Neural progenitor cell (in vitro differentiated cells): ENCODE results near the gene FXYD4. TPM values are rescaled to one million over a fixed set of nuclear protein-coding genes. Genes with fewer than 3 reads are reported as not detected.

Experiments
- DNase-seq: peaks from one replicate; pipeline ENCODE4 v3.0.0-alpha.2; 2016; ENCODE audit warnings: low spot score
- H2AFZ ChIP-seq: fragments of 200-600 bp; sonication (generic); replicated peaks from 2 replicates; pipeline ENCODE4 v1.6.1; 2016; ENCODE audit warnings: antibody characterized with exemption
- H3F3A ChIP-seq: fragments of 200-600 bp; sonication (generic); 2 replicates; pipeline ENCODE4 v1.6.1; 2016; ENCODE audit warnings: antibody characterized with exemption, low read depth
- H3K27ac ChIP-seq: fragments of 200-600 bp; sonication (generic); 2 replicates; pipeline ENCODE4 v1.5.1; 2016; ENCODE audit warnings: mild to moderate bottlenecking
- H3K27me3 ChIP-seq: fragments of 200-600 bp; sonication (generic); 2 replicates; pipeline ENCODE4 v1.6.1; 2016; ENCODE audit warnings: mild to moderate bottlenecking, moderate library complexity
- H3K36me3 ChIP-seq: fragments of 200-600 bp; sonication (generic); 2 replicates; pipeline ENCODE4 v1.5.1; 2016
- H3K4me1 ChIP-seq: fragments of 200-600 bp; sonication (generic); 2 replicates; pipeline ENCODE4 v1.6.1; 2016; ENCODE audit warnings: mixed run types
- H3K4me2 ChIP-seq: fragments of 200-600 bp; sonication (generic); 2 replicates; pipeline ENCODE4 v1.6.1; 2016
- H3K4me3 ChIP-seq: fragments of 200-600 bp; sonication (generic); 2 replicates; pipeline ENCODE4 v1.5.1; 2016
- H3K79me2 ChIP-seq: fragments of 200-600 bp; sonication (generic); 2 replicates; pipeline ENCODE4 v1.6.1; 2016; ENCODE audit warnings: low read depth
- H3K9ac ChIP-seq: fragments of 200-600 bp; sonication (generic); 2 replicates; pipeline ENCODE4 v1.6.1; 2016
- H3K9me3 ChIP-seq: fragments of 200-600 bp; sonication (generic); 2 replicates; pipeline ENCODE4 v1.5.1; 2016; ENCODE audit warnings: low read depth
- H4K20me1 ChIP-seq: fragments of 200-600 bp; sonication (generic); 2 replicates; pipeline ENCODE4 v1.6.1; 2016; ENCODE audit warnings: low read depth
- H3K27ac Mint-ChIP-seq: 3 replicates; pipeline ENCODE4 v1.8.0; 2021; ENCODE audit warnings: mixed read lengths
- H3K27me3 Mint-ChIP-seq: 2 replicates; pipeline ENCODE4 v1.8.0; 2022; ENCODE audit warnings: low read depth, mild to moderate bottlenecking, inconsistent platforms, moderate library complexity, mixed read lengths; ENCODE audit not compliant: insufficient read depth
- H3K36me3 Mint-ChIP-seq: 3 replicates; pipeline ENCODE4 v1.8.0; 2021; ENCODE audit warnings: mixed read lengths
- H3K4me1 Mint-ChIP-seq: 3 replicates; pipeline ENCODE4 v1.8.0; 2021; ENCODE audit warnings: mixed read lengths
- H3K4me3 Mint-ChIP-seq: 3 replicates; pipeline ENCODE4 v1.8.0; 2021; ENCODE audit warnings: mild to moderate bottlenecking, moderate library complexity, mixed read lengths
- H3K9me3 Mint-ChIP-seq: 3 replicates; pipeline ENCODE4 v1.8.0; 2020; ENCODE audit warnings: mixed read lengths
- CTCF ChIP-seq: fragments of 200-600 bp; sonication (generic); IDR thresholded peaks from 2 replicates; pipeline ENCODE4 v1.5.1; 2017; ENCODE audit warnings: antibody characterized with exemption, mild to moderate bottlenecking
- EZH2 ChIP-seq: fragments of 200-600 bp; sonication (generic); IDR thresholded peaks from 2 replicates; pipeline ENCODE4 v1.6.1; 2017; ENCODE audit warnings: antibody characterized with exemption, mild to moderate bottlenecking, moderate library complexity
- EZH2phosphoT487 ChIP-seq: fragments of 200-600 bp; sonication (generic); IDR thresholded peaks from 2 replicates; pipeline ENCODE4 v1.6.1; 2017; ENCODE audit warnings: antibody characterized with exemption
- total RNA-seq: library from RNA; depleted of rRNA; stranded (reverse); fragments of >200 nt; gene quantifications from 2 replicates; pipeline ENCODE4 v1.2.3, GENCODE V29; 2015; ENCODE audit warnings: low replicate concordance

FXYD4 gene
- total RNA-seq, 1 donor from 2014 or later: not detected

- Histone ChIP-seq H3K36me3 (peaks cover 24% of the 10 kb centered on the region), H3K4me2 (peak overlapping the region; percentile 87)
These were observed 22.3 kb downstream of the FXYD4 start for GRCh38 chr10:43393606-43394360.

GRCh38 chr10:43394868-43395267, 23.4 kb downstream of the FXYD4 start:
- TF ChIP-seq EZH2 (no peak), CTCF (no peak), EZH2phosphoT487 (no peak)
- no peak for DNase-seq
- Histone ChIP-seq H3K4me3 (peak overlapping the region; percentile 66), H3K36me3 (peaks cover 19% of the 10 kb centered on the region), H3K4me1 (peaks cover 31% of the 10 kb centered on the region), H3K27me3 (no peaks in the 10 kb centered on the region), H3K9me3 (no peaks in the 10 kb centered on the region), H3F3A (peaks cover 74% of the 10 kb centered on the region), H3K79me2 (peaks cover 99% of the 10 kb centered on the region), H3K9ac (no peak overlapping the region), H4K20me1 (peaks cover 90% of the 10 kb centered on the region), H3K27ac (no peak overlapping the region), H2AFZ (no peak overlapping the region), H3K4me2 (peak overlapping the region; percentile 87)
- H3K4me3 Mint-ChIP-seq: peak overlapping the region; percentile 90
- peaks cover 43% of the 10 kb centered on the region for H3K36me3 Mint-ChIP-seq
- H3K4me1 Mint-ChIP-seq: peaks cover 47% of the 10 kb centered on the region
- peaks cover 6% of the 10 kb centered on the region for H3K27me3 Mint-ChIP-seq
- H3K9me3 Mint-ChIP-seq: peaks cover 2% of the 10 kb centered on the region
- no peak overlapping the region for H3K27ac Mint-ChIP-seq

More at GRCh38 chr10:43393606-43394360, 22.3 kb downstream of the FXYD4 start:
- H3K27me3 Mint-ChIP-seq: peaks cover 6% of the 10 kb centered on the region
- Histone ChIP-seq H4K20me1 (peaks cover 90% of the 10 kb centered on the region), H3K9me3 (no peaks in the 10 kb centered on the region), H3K27me3 (no peaks in the 10 kb centered on the region), H2AFZ (no peak overlapping the region), H3K27ac (no peak overlapping the region), H3K4me1 (peaks cover 23% of the 10 kb centered on the region), H3K9ac (no peak overlapping the region), H3K79me2 (peaks cover 99% of the 10 kb centered on the region), H3F3A (peaks cover 71% of the 10 kb centered on the region), H3K4me3 (no peak overlapping the region)
- no peak for TF ChIP-seq EZH2
- no peak for TF ChIP-seq EZH2phosphoT487
- TF ChIP-seq CTCF: no peak
- H3K9me3 Mint-ChIP-seq: peaks cover 2% of the 10 kb centered on the region
- H3K4me3 Mint-ChIP-seq: no peak overlapping the region
- DNase-seq: no peak
- no peak overlapping the region for H3K27ac Mint-ChIP-seq
- peaks cover 38% of the 10 kb centered on the region for H3K4me1 Mint-ChIP-seq
- peaks cover 40% of the 10 kb centered on the region for H3K36me3 Mint-ChIP-seq

- H3K36me3 Mint-ChIP-seq: peaks cover 38% of the 10 kb centered on the region
- peak overlapping the region; percentile 87 for H3K4me2 ChIP-seq
- peaks cover 99% of the 10 kb centered on the region for H3K79me2 ChIP-seq
- TF ChIP-seq CTCF (no peak), EZH2 (peak; percentile 23)
- peaks cover 45% of the 10 kb centered on the region for H3K4me1 Mint-ChIP-seq
- peaks cover 2% of the 10 kb centered on the region for H3K9me3 Mint-ChIP-seq
- H3K27me3 ChIP-seq: no peaks in the 10 kb centered on the region
- no peak for DNase-seq
- peak overlapping the region; percentile 90 for H3K4me3 Mint-ChIP-seq
- H3K4me1 ChIP-seq: peaks cover 31% of the 10 kb centered on the region
- H4K20me1 ChIP-seq: peaks cover 90% of the 10 kb centered on the region
- peak overlapping the region; percentile 91 for H3K27ac Mint-ChIP-seq
- H3K9me3 ChIP-seq: no peaks in the 10 kb centered on the region
- H3F3A ChIP-seq: peaks cover 71% of the 10 kb centered on the region
- H2AFZ ChIP-seq: no peak overlapping the region
- no peak overlapping the region for H3K27ac ChIP-seq
- H3K4me3 ChIP-seq: peak overlapping the region; percentile 66
- peak overlapping the region; percentile 24 for H3K9ac ChIP-seq
- H3K27me3 Mint-ChIP-seq: peaks cover 6% of the 10 kb centered on the region
- H3K36me3 ChIP-seq: peaks cover 19% of the 10 kb centered on the region
These were observed 24.2 kb downstream of the FXYD4 start for GRCh38 chr10:43395571-43396060.
